Measurements from ENCODE around the gene NKIRAS2.

DNA sequence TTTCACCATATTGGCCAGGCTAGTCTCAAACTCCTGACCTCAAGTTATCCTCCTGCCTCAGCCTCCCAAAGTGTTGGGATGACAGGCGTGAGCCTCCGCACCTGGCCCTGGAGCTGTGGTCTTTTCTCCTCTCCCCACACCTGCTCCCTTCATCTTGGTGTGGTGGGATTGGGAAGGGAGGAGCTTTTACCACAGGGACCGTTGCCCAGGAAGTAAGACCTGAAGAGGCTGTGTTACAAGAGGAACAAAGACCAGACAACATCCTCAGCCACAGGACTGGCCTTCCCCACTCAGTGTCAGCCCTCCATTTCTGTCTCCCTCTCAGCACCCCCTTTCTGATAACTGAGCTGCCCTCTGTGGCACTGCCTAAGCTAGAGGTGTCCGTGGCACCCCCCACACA lies 39.9 kb downstream of the NKIRAS2 start:
- no peak for TF ChIP-seq RAD21 (conservative IDR thresholded peaks at IDR 0.05)
- TF ChIP-seq, protein P1, sequence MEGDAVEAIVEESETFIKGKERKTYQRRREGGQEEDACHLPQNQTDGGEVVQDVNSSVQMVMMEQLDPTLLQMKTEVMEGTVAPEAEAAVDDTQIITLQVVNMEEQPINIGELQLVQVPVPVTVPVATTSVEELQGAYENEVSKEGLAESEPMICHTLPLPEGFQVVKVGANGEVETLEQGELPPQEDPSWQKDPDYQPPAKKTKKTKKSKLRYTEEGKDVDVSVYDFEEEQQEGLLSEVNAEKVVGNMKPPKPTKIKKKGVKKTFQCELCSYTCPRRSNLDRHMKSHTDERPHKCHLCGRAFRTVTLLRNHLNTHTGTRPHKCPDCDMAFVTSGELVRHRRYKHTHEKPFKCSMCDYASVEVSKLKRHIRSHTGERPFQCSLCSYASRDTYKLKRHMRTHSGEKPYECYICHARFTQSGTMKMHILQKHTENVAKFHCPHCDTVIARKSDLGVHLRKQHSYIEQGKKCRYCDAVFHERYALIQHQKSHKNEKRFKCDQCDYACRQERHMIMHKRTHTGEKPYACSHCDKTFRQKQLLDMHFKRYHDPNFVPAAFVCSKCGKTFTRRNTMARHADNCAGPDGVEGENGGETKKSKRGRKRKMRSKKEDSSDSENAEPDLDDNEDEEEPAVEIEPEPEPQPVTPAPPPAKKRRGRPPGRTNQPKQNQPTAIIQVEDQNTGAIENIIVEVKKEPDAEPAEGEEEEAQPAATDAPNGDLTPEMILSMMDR (IDR thresholded peaks at IDR 0.05; ENCODE audit: poor library complexity, severe bottlenecking): no peak

All from neural cell (in vitro differentiated cells).